Glomerular visceral epithelial cell (primary cell): ENCODE data around the gene LYZL2.
"Not testable (repeated sequence)": the region's sequence is repeated elsewhere in the genome, so short reads cannot be mapped to it uniquely, and the experiment has no call there.

Source experiments
- DNase-seq: peaks from one replicate; pipeline ENCODE4 v3.0.0-alpha.2; 2016; ENCODE audit errors: extremely low spot score

The LYZL2 gene

GRCh38 chr10:30639946-30640786 lies 10.6 kb upstream of the LYZL2 start:
- peak; percentile 54 for DNase-seq

- DNase-seq = peak; percentile 71
These were observed 8.4 kb upstream of the LYZL2 start for GRCh38 chr10:30637881-30638467.

GRCh38 chr10:30631188-30631587 lies 1.6 kb upstream of the LYZL2 start:
- no peak for DNase-seq

GRCh38 chr10:30630571-30630970 lies 1.0 kb upstream of the LYZL2 start:
- DNase-seq = no peak

- not testable (repeated sequence) for DNase-seq
These were observed 977 bp downstream of the LYZL2 start for GRCh38 chr10:30628576-30628975.

- not testable (repeated sequence) for DNase-seq
These were observed 2.7 kb downstream of the LYZL2 start for GRCh38 chr10:30626837-30627236.

- not testable (repeated sequence) for DNase-seq
These were observed 3.4 kb downstream of the LYZL2 start for GRCh38 chr10:30626196-30626595.

- DNase-seq = no peak
These were observed 4.5 kb downstream of the LYZL2 start for GRCh38 chr10:30625080-30625479.

- DNase-seq = no peak
These were observed 9.6 kb downstream of the LYZL2 start for GRCh38 chr10:30619966-30620365.

- DNase-seq = no peak
These were observed 12.5 kb downstream of the LYZL2 start for GRCh38 chr10:30617070-30617469.

- DNase-seq = not testable (repeated sequence)
These were observed 18.5 kb downstream of the LYZL2 start for GRCh38 chr10:30611041-30611440.

- no peak for DNase-seq
These were observed 21.7 kb downstream of the LYZL2 start for GRCh38 chr10:30607814-30608213.

GRCh38 chr10:30606313-30606712 lies 23.2 kb downstream of the LYZL2 start:
- no peak for DNase-seq

- not testable (repeated sequence) for DNase-seq
These were observed 24.0 kb downstream of the LYZL2 start for GRCh38 chr10:30605341-30606121.

GRCh38 chr10:30603589-30603988 lies 26.0 kb downstream of the LYZL2 start:
- no peak for DNase-seq

GRCh38 chr10:30602747-30603146 lies 26.8 kb downstream of the LYZL2 start:
- no peak for DNase-seq

GRCh38 chr10:30600005-30600404 lies 29.5 kb downstream of the LYZL2 start:
- DNase-seq = no peak

- DNase-seq = no peak
These were observed 31.3 kb downstream of the LYZL2 start for GRCh38 chr10:30598105-30598776.

GRCh38 chr10:30597433-30597824 lies 32.1 kb downstream of the LYZL2 start:
- not testable (repeated sequence) for DNase-seq

- not testable (repeated sequence) for DNase-seq
These were observed 32.8 kb downstream of the LYZL2 start for GRCh38 chr10:30596493-30597432.

GRCh38 chr10:30596013-30596412 lies 33.5 kb downstream of the LYZL2 start:
- no peak for DNase-seq
